ENCODE results near the gene SH3TC1. TPM values are rescaled to one million over a fixed set of nuclear protein-coding genes. Genes with fewer than 3 reads are reported as not detected.
A peak's percentile ranks its signal among the peaks of the same experiment; 100 is the strongest.

The SH3TC1 gene
- polyA plus RNA-seq, 3 donors, result 36.9 to 85.7 (median 41.9) TPM

DNA sequence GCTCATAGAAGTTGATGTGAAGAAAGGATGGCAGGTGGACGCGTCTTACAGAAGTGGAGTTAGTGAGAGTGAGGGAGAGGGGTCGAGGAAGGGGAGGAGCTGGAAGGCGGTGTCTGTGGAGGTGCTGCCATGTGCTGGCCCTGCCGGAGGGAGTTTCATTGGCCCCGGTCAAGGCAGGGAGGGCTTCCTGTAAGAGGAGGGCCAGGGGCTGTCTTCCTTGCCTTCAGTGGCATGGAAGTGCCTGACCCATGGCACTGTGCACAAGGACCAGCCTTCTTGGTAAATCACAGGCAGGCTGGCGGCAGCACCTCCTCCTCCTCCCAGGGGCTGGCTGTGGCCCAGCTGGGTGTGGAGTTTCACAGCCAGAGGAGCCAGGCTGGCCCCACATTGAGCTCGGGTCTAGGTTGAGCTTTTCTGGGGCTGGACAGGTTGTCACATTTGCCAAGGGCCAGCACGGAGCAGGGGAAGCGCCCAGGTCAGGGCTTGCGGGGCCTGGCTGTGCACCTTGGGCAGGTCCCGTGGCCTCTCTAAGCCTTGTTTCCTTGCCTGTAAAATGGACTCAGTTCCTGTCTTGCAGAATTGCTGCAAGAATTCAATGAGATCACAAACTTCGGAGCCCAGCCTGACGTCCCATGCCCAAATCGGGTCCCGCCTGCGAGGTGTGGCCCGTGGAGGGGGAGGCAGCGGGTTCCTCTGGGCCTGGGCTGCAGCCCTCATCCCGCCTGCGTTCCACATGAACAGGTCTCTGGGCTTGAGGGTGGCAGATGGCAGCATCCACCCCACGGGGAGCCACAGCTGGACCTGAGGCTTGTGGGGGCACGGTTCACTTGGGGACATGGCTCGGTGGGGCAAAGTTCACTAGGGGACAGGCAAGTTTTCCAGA is 77.5 kb downstream of the SH3TC1 start:
- no peak overlapping the region for H3K4me3 ChIP-seq (replicated peaks in 1 of 3; ENCODE audit: low read depth in 2 of 3, low read length in 3 of 3)
- H2AFZ ChIP-seq (ENCODE audit: insufficient read depth, low read depth, low read length, poor library complexity, severe bottlenecking), result no peak overlapping the region
- peak overlapping the region; percentile 8 for H3K9ac ChIP-seq (ENCODE audit: insufficient read depth, low read length, poor library complexity, severe bottlenecking)
- H3K9me3 ChIP-seq (replicated peaks in 1 of 2; ENCODE audit: control insufficient read depth in 1 of 2, insufficient read depth in 1 of 2, low read length in 2 of 2), result no peaks in the 10 kb centered on the region
- intact Hi-C loops (cut with micrococcal nuclease), result no loop called here
- Mint-ChIP-seq H3K9me3 (no peaks in the 10 kb centered on the region), H3K4me3 (no peak overlapping the region), H3K36me3 (no peaks in the 10 kb centered on the region), H3K4me1 (peaks cover 33% of the 10 kb centered on the region), H3K27me3 (ENCODE audit: low read depth in 3 of 3) (peaks cover 11 to 12% (median 12%) of the 10 kb centered on the region in 3 donors), H3K27ac (no peak overlapping the region)
- no peaks in the 10 kb centered on the region for H4K20me1 ChIP-seq (ENCODE audit: insufficient read depth, low read length)
- peaks cover 12 to 16% of the 10 kb centered on the region in 2 donors for H3K4me1 ChIP-seq (ENCODE audit: control insufficient read depth in 1 of 2, insufficient read depth in 2 of 2, low read length in 2 of 2)
- no peak for TF ChIP-seq CTCF (IDR thresholded peaks at IDR 0.05)
- DNase-seq, result no peak
- H3K27me3 ChIP-seq (ENCODE audit: control insufficient read depth in 2 of 2, insufficient read depth in 2 of 2, low read length in 2 of 2), result no peaks in the 10 kb centered on the region
- WGBS (ENCODE audit: insufficient coverage), result 63% methylated on average over 22 of the region's 24 CpGs
- no peak overlapping the region for H3K4me2 ChIP-seq (replicated peaks; ENCODE audit: extremely low read depth, low read length, poor library complexity, severe bottlenecking)
- no peaks in the 10 kb centered on the region for H3K36me3 ChIP-seq (replicated peaks in 1 of 2; ENCODE audit: control insufficient read depth in 1 of 2, insufficient read depth in 2 of 2, low read length in 2 of 2)
- no peaks in the 10 kb centered on the region for H3K79me2 ChIP-seq (ENCODE audit: insufficient read depth, low read length)
- no peak overlapping the region for H3K27ac ChIP-seq (ENCODE audit: low read depth in 1 of 2, low read length in 2 of 2)

DNA sequence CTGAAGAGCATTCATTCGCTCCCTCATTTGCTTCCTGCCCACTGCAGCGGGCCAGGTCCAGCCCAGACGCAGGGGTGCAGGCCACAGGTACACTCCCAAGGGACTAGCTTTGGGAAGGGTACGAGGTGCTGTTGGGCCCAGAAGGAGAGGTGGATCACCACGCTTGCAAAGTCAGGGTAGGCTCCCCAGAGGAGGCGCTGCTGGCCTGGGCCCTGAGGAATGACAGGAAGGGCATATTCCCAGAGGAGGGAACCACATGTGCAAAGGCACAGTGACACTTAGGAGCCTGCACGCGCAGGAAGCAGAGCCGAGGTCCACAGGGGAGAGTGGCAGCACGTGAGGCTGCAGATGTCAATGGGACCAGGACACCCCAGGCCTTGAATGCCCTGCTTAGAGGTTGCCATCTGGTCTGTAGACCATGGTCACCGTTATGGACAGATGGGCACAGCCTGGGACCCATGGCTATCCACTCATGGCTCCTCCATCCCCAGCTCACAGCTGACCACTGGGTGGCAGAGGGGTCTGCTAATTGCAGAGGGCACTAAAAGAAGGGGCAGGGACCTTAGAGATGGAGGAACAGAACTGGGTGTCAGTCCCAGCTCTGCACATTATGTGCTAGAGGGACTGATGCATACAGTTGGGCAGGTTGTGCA is 78.4 kb downstream of the SH3TC1 start:
- no peaks in the 10 kb centered on the region for H4K20me1 ChIP-seq (ENCODE audit: insufficient read depth, low read length)
- H3K27me3 ChIP-seq (ENCODE audit: control insufficient read depth in 2 of 2, insufficient read depth in 2 of 2, low read length in 2 of 2), result no peaks in the 10 kb centered on the region
- no peaks in the 10 kb centered on the region for H3K79me2 ChIP-seq (ENCODE audit: insufficient read depth, low read length)
- no peaks in the 10 kb centered on the region for H3K9me3 Mint-ChIP-seq
- H3K27ac ChIP-seq (ENCODE audit: low read depth in 1 of 2, low read length in 2 of 2), result no peak overlapping the region
- peaks cover 8 to 12% (median 12%) of the 10 kb centered on the region in 3 donors for H3K27me3 Mint-ChIP-seq (ENCODE audit: low read depth in 3 of 3)
- H3K4me2 ChIP-seq (replicated peaks; ENCODE audit: extremely low read depth, low read length, poor library complexity, severe bottlenecking), result no peak overlapping the region
- no peak overlapping the region for H3K27ac Mint-ChIP-seq
- H3K4me3 ChIP-seq (replicated peaks in 1 of 3; ENCODE audit: low read depth in 2 of 3, low read length in 3 of 3), result no peak overlapping the region
- no peak overlapping the region for H2AFZ ChIP-seq (ENCODE audit: insufficient read depth, low read depth, low read length, poor library complexity, severe bottlenecking)
- no peak overlapping the region for H3K4me3 Mint-ChIP-seq
- H3K9ac ChIP-seq (ENCODE audit: insufficient read depth, low read length, poor library complexity, severe bottlenecking), result no peak overlapping the region
- WGBS (ENCODE audit: insufficient coverage), result 93% methylated on average over 11 of the region's 11 CpGs
- peaks cover 12 to 16% of the 10 kb centered on the region in 2 donors for H3K4me1 ChIP-seq (ENCODE audit: control insufficient read depth in 1 of 2, insufficient read depth in 2 of 2, low read length in 2 of 2)
- no peaks in the 10 kb centered on the region for H3K36me3 Mint-ChIP-seq
- H3K36me3 ChIP-seq (replicated peaks in 1 of 2; ENCODE audit: control insufficient read depth in 1 of 2, insufficient read depth in 2 of 2, low read length in 2 of 2), result no peaks in the 10 kb centered on the region
- no peaks in the 10 kb centered on the region for H3K9me3 ChIP-seq (replicated peaks in 1 of 2; ENCODE audit: control insufficient read depth in 1 of 2, insufficient read depth in 1 of 2, low read length in 2 of 2)
- DNase-seq, result no peak
- H3K4me1 Mint-ChIP-seq, result peaks cover 29% of the 10 kb centered on the region
- TF ChIP-seq CTCF (IDR thresholded peaks at IDR 0.05), result no peak
- intact Hi-C loops (cut with micrococcal nuclease), result no loop called here

Measured in CD14-positive monocyte (primary cell).